HG03460 (cell line): ENCODE results near the gene SCN4A.

Experiments
- ATAC-seq: cut with Tn5 transposase; IDR thresholded peaks from one replicate; pipeline ENCODE4 v1.9.1; 2021; ENCODE audit not compliant: unreplicated experiment

Gene SCN4A

GRCh38 chr17:64002658-64003525, 30.2 kb upstream of the SCN4A start:
- no peak for ATAC-seq

DNA sequence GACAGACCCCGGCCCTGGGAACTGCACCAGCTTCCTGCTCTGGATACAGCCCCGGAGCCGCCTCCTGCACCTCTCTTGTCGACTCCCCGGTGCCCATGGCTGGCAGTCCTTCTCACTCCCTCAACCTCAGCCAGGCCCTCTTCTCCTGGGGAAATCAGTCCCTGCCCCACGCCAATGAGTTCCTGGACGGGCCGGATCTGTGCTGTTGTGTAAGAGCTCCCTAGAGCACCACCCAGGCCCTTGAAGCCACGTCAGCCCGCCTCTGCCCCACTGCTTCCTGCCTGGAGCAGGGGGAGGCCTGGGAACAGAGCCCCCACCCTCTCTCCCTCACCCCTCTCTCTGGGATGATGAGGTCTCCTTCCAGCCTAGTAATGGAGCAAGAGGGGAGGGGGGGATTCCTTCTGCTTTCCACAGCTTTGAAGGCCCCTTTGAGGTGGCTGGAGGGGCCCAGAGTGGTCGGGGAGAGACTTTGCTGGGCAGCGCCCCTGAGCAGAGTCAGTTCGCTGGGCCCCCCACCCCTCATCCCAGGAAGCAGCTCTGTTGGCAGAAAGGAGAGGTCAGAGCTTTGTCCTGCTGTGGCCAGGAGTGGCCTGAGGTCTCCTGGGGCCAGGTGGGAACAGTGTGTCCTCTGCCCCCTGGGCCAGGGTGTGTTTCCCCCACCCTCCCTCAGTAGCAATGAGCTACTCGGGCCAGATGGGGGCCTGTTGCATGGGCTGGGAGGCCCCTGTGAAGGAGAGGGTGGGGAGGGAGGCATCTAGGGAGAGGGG, 29.2 kb upstream of the SCN4A start:
- no peak for ATAC-seq

- no peak for ATAC-seq
Observed at GRCh38 chr17:64001091-64001579, 28.4 kb upstream of the SCN4A start.

- no peak for ATAC-seq
Observed at GRCh38 chr17:63999680-64000531, 27.2 kb upstream of the SCN4A start.

GRCh38 chr17:63998721-63999679, 26.3 kb upstream of the SCN4A start:
- ATAC-seq, result no peak

DNA sequence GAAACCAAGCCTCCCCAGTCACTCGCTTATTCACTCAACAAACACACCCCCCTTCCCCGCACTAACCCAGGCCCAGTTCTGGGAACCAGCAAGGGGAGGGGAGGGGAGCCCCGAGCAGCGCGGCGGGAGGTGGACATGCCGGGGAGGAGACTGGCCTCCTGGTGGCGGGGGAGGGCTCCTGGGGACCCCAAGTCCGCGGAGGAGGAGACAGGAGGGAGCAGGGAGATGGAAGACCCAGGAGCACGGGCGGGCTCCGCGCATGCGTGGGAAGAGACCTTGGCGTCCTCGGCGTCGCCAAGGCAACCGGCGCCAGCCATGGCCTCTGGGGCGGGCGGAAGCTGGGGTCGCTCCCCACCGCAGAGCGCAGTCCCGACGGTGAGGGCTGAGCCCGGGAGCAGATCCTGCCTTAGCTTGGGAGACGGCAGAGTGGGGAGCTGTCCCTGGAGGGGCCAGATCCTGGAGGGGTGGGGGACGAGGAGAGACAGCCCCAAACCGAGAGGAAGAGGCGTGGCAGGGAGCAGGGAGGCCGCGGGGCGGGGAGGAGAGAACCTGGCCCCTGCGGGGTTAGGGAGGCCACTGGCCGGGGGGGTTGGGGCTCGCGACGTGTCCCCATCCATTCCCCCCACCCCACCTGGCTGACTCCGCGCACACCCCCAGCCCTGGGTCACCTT, 25.5 kb upstream of the SCN4A start, which contains the start of gene PRR29:
TSS of gene PRR29 (plus strand) at position 302 of the 671 bp plus-strand sequence. CDS start at position 316, 14 bp downstream.
- ATAC-seq, result no peak

DNA sequence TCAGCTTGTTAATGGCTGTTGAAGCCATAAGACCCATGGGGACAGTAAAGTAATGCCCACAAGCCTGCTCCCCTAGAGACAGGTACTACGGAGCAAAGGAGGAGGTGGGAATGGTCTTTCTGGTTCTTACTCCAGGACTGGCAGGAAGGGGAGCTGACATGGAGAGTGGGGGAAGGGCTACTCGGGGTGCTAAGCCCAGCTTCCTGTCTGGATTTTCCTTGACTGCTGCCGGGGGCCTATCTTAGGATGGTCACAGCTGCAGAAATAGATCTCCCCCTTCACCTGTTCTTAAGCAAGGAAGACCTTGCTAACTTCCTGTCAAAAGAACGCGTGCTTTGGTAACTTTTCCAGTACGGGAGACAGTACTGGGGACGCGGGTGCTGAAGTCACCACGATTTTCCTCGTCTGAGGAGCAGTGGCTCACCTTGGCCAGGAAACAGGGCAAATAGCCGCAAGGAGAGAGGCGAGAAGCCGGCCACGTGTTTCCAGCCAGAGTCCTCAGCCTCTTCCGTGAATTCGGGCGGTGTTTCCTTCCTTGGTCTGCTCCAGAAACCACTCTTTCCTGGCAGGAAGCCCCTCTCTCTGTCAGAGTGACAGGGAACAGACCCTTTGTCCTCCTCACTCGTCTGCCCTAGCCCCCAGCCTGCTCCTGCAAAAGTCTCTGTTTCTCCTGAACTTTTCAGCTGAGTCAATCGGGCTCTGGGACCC, 24.8 kb upstream of the SCN4A start:
- ATAC-seq, result no peak

DNA sequence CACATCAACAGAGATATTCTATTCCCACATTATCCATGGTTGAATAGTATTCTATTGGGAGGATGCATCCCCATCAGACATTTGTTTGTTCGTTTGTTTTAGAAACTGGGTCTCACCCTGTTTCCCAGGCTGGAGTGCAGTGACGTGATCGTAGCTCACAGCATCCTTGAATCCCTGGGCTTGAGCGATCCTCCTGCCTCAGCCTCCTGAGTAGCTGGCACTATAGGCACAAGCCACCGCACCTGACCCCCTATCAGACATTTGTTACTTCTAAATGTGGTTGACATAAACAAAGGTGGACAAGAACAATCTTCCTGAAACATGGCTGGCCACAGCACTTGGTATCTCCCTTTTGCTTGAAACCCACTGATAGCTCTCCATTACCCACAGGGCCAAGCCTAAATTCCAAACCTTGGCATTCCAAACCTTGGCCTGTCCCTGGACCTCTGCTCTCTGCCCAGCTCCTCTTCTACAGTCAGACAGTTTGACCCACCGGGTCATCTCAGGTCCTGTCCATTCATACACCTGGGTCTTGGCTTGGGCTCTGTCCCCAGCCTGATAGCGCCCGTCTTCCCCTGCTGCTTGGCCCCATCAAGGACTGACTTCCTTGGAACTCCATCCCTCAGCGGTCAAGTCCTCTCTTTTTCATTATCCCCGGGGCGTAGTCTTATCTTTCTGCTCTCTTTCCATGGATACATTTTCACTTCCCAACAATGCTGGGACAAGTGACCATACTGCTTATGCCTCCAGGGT, 23.9 kb upstream of the SCN4A start:
- ATAC-seq, result no peak

- ATAC-seq, result no peak
Observed at GRCh38 chr17:63995626-63996025, 22.9 kb upstream of the SCN4A start.

DNA sequence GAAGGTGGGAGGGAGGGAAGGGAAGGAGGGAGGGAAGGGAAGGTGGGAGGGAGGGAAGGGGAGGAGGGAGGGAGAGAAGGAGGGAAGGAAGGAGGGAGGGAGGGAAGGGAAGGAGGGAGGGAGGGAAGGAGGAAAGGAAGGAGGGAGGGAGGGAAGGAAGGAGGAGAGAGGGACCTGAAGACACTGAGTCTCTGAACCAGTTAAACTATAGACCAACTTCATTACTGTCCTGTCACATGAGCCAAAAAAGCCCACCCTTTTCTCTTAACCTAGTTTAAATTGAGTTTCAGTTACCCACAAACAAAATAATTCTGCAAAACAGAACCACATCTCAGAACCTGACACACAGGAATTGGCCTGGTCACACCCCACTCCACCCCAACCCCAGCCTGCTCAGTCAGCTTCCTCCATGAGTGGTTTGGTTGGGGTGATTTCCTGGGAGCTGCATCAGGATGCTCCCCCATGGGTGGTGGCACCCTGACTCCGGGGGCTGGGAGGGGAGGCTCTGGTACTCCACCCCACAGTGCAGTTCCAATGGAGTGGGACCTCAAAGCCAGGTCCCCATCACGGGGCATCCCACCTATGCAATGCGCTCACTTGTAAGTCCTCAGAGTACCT, 20.8 kb upstream of the SCN4A start:
- ATAC-seq, result no peak

DNA sequence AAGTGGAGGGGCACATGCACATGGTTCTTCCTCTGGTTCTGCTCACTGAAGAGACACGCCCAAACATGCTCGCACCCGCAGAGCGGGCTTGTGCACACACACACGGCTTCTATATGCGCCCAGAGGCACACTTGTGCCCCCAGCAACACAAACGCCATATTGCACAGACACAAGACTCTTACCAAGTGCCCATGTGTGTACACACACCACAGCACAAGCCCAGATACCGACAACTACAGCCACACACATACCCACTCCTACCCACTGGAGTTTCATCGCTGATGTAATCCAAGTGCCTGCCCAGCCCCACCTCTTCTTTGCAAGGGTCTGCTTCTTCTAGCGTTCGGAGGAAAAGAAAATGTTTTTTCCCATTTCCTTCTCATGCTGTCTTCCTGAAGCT, 18.9 kb upstream of the SCN4A start:
- no peak for ATAC-seq

DNA sequence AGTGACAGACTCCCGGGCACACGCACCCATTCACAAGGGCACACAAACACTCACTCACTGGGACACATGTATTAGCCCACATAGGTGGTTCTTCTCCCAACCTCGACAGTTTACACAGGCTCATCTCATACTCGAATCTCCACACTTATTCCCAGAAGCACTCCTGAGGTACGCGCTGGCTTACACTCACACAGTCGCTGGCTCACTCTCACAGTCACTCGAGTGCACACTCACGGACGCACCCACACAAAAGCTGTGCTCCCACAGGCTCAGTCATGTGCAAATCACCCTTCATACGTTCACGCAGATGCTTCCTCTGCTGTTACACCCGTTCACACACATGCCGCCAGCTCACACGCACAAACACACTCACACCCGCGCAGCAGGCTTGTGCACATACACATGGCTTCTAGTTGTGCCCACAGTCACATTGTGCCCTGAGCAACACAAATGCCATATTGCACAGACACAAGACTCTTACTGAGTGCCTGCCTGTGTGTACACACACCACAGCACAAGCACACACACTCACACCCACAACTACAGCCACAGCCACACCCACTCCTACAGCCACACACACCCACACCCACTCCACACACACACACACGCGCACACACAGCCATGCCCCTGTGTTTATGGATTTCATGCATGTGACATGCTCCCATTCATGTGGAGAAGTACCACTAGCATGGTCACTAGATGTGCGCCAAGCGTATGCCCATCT, 17.1 kb upstream of the SCN4A start:
- no peak for ATAC-seq

GRCh38 chr17:63988741-63989621, 16.3 kb upstream of the SCN4A start:
- ATAC-seq, result no peak

- no peak for ATAC-seq
Observed at GRCh38 chr17:63988127-63988478, 15.4 kb upstream of the SCN4A start.

DNA sequence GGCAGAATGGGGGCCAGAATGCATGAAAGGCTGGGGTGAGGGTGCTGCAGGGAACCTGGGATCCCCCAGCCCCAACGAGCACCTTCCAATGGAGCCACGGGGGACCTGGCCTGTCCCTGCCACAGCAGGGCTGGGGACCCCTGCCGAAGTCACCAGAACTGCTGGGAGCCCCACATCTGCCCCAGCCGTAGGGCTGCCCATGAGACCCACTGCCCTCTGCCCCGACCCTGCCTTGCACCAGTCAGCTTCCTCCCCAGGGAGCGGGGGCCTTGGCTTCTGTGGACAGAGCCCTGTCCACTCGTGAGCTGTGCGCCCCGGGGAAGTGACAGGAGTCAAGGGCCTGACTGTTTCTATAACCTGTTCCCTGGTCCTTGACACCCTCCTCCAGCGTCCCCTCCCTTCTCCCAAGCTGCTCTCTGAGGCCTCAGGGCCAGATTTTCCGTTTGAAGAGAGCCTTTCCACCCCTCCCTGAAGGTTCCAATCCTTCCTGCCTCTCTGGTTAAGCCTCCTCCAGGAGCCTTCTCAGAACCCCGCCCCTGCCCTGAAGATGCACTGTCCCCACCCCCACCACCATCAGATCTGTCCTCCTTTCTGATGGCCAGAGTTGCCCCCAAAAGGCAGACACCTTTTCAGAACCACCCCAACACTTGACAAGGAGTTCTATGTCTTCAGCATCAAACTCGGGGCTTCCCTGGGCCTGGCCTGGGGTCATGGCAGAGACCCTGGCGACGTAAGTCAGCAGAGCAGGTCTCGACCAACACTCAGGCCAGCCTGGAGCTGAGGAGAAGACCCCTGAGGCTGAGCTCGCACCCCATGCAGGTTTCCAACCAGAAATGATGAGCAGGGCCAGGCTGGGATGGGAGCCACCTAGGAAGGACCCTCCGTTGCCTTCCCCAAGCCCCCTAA, 14.8 kb upstream of the SCN4A start:
- ATAC-seq, result no peak
